Measurements from ENCODE around the gene SLC47A1.
"Not testable (repeated sequence)": the region's sequence is repeated elsewhere in the genome, so short reads cannot be mapped to it uniquely, and the experiment has no call there.

SLC47A1 gene

GRCh38 chr17:19551165-19551564 is 17.5 kb downstream of the SLC47A1 start:
- in situ Hi-C loops (cut with MboI; ENCODE audit: low sequenced_read_pairs), result no loop called here

- in situ Hi-C loops (cut with MboI; ENCODE audit: low sequenced_read_pairs), result no loop called here
These were observed 18.0 kb downstream of the SLC47A1 start for GRCh38 chr17:19551591-19552148.

GRCh38 chr17:19553036-19553435 is 19.4 kb downstream of the SLC47A1 start:
- in situ Hi-C loops (cut with MboI; ENCODE audit: low sequenced_read_pairs), result no loop called here

GRCh38 chr17:19554393-19554792 is 20.7 kb downstream of the SLC47A1 start:
- in situ Hi-C loops (cut with MboI; ENCODE audit: low sequenced_read_pairs), result no loop called here

GRCh38 chr17:19555746-19556145 is 22.1 kb downstream of the SLC47A1 start:
- in situ Hi-C loops (cut with MboI; ENCODE audit: low sequenced_read_pairs), result no loop called here

- in situ Hi-C loops (cut with MboI; ENCODE audit: low sequenced_read_pairs), result no loop called here
These were observed 25.3 kb downstream of the SLC47A1 start for GRCh38 chr17:19558946-19559345.

GRCh38 chr17:19561697-19562318 is 28.2 kb downstream of the SLC47A1 start:
- in situ Hi-C loops (cut with MboI; ENCODE audit: low sequenced_read_pairs), result no loop called here

GRCh38 chr17:19565817-19566575 is 32.3 kb downstream of the SLC47A1 start:
- in situ Hi-C loops (cut with MboI; ENCODE audit: low sequenced_read_pairs), result no loop called here

GRCh38 chr17:19567216-19568015 is 33.8 kb downstream of the SLC47A1 start:
- in situ Hi-C loops (cut with MboI; ENCODE audit: low sequenced_read_pairs), result no loop called here

- in situ Hi-C loops (cut with MboI; ENCODE audit: low sequenced_read_pairs), result no loop called here
These were observed 34.3 kb downstream of the SLC47A1 start for GRCh38 chr17:19568016-19568350.

GRCh38 chr17:19569785-19570543 is 36.3 kb downstream of the SLC47A1 start:
- in situ Hi-C loops (cut with MboI; ENCODE audit: low sequenced_read_pairs), result no loop called here

GRCh38 chr17:19570544-19571062 is 36.9 kb downstream of the SLC47A1 start:
- in situ Hi-C loops (cut with MboI; ENCODE audit: low sequenced_read_pairs), result no loop called here

- in situ Hi-C loops (cut with MboI; ENCODE audit: low sequenced_read_pairs), result no loop called here
These were observed 39.4 kb downstream of the SLC47A1 start for GRCh38 chr17:19573075-19573474.

- in situ Hi-C loops (cut with MboI; ENCODE audit: low sequenced_read_pairs), result no loop called here
These were observed 41.3 kb downstream of the SLC47A1 start for GRCh38 chr17:19574956-19575355.

- in situ Hi-C loops (cut with MboI; ENCODE audit: low sequenced_read_pairs), result no loop called here
These were observed 44.9 kb downstream of the SLC47A1 start for GRCh38 chr17:19578545-19578944.

- in situ Hi-C loops (cut with MboI; ENCODE audit: low sequenced_read_pairs), result no loop called here
These were observed 45.6 kb downstream of the SLC47A1 start for GRCh38 chr17:19579192-19579761.

GRCh38 chr17:19579867-19580565 is 46.4 kb downstream of the SLC47A1 start:
- in situ Hi-C loops (cut with MboI; ENCODE audit: low sequenced_read_pairs), result no loop called here

- in situ Hi-C loops (cut with MboI; ENCODE audit: low sequenced_read_pairs), result not testable (repeated sequence)
These were observed 46.9 kb downstream of the SLC47A1 start for GRCh38 chr17:19580566-19580920.

GRCh38 chr17:19582152-19582551 is 48.5 kb downstream of the SLC47A1 start:
- in situ Hi-C loops (cut with MboI; ENCODE audit: low sequenced_read_pairs), result not testable (repeated sequence)

GRCh38 chr17:19583871-19584270 is 50.2 kb downstream of the SLC47A1 start:
- in situ Hi-C loops (cut with MboI; ENCODE audit: low sequenced_read_pairs), result no loop called here

All from HL-60/S4 treated with phorbol 12-myristate 13-acetate at 8.2 ng/mL for 4 days and 3 days (cell line).